ENCODE measurements around the gene SMO.
"Not testable (repeated sequence)": the region's sequence is repeated elsewhere in the genome, so short reads cannot be mapped to it uniquely, and the experiment has no call there.

SMO gene

GRCh38 chr7:129169686-129170440, 18.6 kb upstream of the SMO start:
- no peak for DNase-seq (ENCODE audit: low read depth)

GRCh38 chr7:129170441-129171021, 17.9 kb upstream of the SMO start:
- no peak for DNase-seq (ENCODE audit: low read depth)

- DNase-seq (ENCODE audit: low read depth) = not testable (repeated sequence)
These were observed 14.6 kb upstream of the SMO start for GRCh38 chr7:129173861-129174260.

GRCh38 chr7:129176916-129177710, 11.3 kb upstream of the SMO start:
- DNase-seq (ENCODE audit: low read depth) = no peak

- no peak for DNase-seq (ENCODE audit: low read depth)
These were observed 3.3 kb upstream of the SMO start for GRCh38 chr7:129184981-129185670.

GRCh38 chr7:129186749-129187260, 1.6 kb upstream of the SMO start:
- no peak for DNase-seq (ENCODE audit: low read depth)

- DNase-seq (ENCODE audit: low read depth) = no peak
These were observed 607 bp upstream of the SMO start for GRCh38 chr7:129187681-129188371.

GRCh38 chr7:129188892-129189660, 643 bp downstream of the SMO start:
- DNase-seq (ENCODE audit: low read depth) = no peak

GRCh38 chr7:129189661-129190310, 1.4 kb downstream of the SMO start:
- no peak for DNase-seq (ENCODE audit: low read depth)

GRCh38 chr7:129191272-129191671, 2.8 kb downstream of the SMO start:
- no peak for DNase-seq (ENCODE audit: low read depth)

- no peak for DNase-seq (ENCODE audit: low read depth)
These were observed 5.5 kb downstream of the SMO start for GRCh38 chr7:129193892-129194291.

- DNase-seq (ENCODE audit: low read depth) = no peak
These were observed 9.3 kb downstream of the SMO start for GRCh38 chr7:129197771-129198170.

GRCh38 chr7:129199406-129199805, 11.0 kb downstream of the SMO start:
- DNase-seq (ENCODE audit: low read depth) = no peak

GRCh38 chr7:129202058-129202777, 13.8 kb downstream of the SMO start:
- no peak for DNase-seq (ENCODE audit: low read depth)

- DNase-seq (ENCODE audit: low read depth) = no peak
These were observed 14.8 kb downstream of the SMO start for GRCh38 chr7:129203050-129203741.

GRCh38 chr7:129205126-129205818, 16.8 kb downstream of the SMO start:
- DNase-seq (ENCODE audit: low read depth) = no peak

GRCh38 chr7:129205987-129206785, 17.8 kb downstream of the SMO start:
- no peak for DNase-seq (ENCODE audit: low read depth)

GRCh38 chr7:129208667-129209066, 20.2 kb downstream of the SMO start:
- no peak for DNase-seq (ENCODE audit: low read depth)

Measured in stimulated activated CD8-positive, alpha-beta memory T cell treated with anti-CD3 and anti-CD28 coated beads, Interleukin-15, amount 100 ng/mL, for 1 hour (primary cell).